NCI-H2107 treated with DMSO at 0.1 percent for 48 hours (cell line): Measurements from ENCODE around the gene MARCHF6.
"Not testable (repeated sequence)": the region's sequence is repeated elsewhere in the genome, so short reads cannot be mapped to it uniquely, and the experiment has no call there.

Source experiments
- DNase-seq: peaks from one replicate; lab custom pipeline; 2025; ENCODE audit not compliant: unreplicated experiment; lab: John Stamatoyannopoulos, UW

MARCHF6 gene

GRCh38 chr5:10374046-10375022, 20.8 kb downstream of the MARCHF6 start:
- DNase-seq = no peak

- DNase-seq = not testable (repeated sequence)
Observed at GRCh38 chr5:10375146-10375545, 21.7 kb downstream of the MARCHF6 start.

- no peak for DNase-seq
Observed at GRCh38 chr5:10376544-10376943, 23.0 kb downstream of the MARCHF6 start.

GRCh38 chr5:10377081-10377480, 23.6 kb downstream of the MARCHF6 start:
- DNase-seq = no peak

GRCh38 chr5:10381803-10382202, 28.3 kb downstream of the MARCHF6 start:
- DNase-seq = no peak

- no peak for DNase-seq
Observed at GRCh38 chr5:10384483-10384882, 31.0 kb downstream of the MARCHF6 start.

- DNase-seq = no peak
Observed at GRCh38 chr5:10387690-10388089, 34.2 kb downstream of the MARCHF6 start.

- DNase-seq = no peak
Observed at GRCh38 chr5:10391130-10391529, 37.6 kb downstream of the MARCHF6 start.

- not testable (repeated sequence) for DNase-seq
Observed at GRCh38 chr5:10392567-10393328, 39.3 kb downstream of the MARCHF6 start.

- DNase-seq = no peak
Observed at GRCh38 chr5:10393491-10393890, 40.0 kb downstream of the MARCHF6 start.

- no peak for DNase-seq
Observed at GRCh38 chr5:10396552-10396951, 43.1 kb downstream of the MARCHF6 start.

GRCh38 chr5:10399839-10400238, 46.3 kb downstream of the MARCHF6 start:
- DNase-seq = no peak

- DNase-seq = no peak
Observed at GRCh38 chr5:10400411-10400810, 46.9 kb downstream of the MARCHF6 start.

GRCh38 chr5:10400831-10401230, 47.3 kb downstream of the MARCHF6 start:
- no peak for DNase-seq

GRCh38 chr5:10401498-10401897, 48.0 kb downstream of the MARCHF6 start:
- DNase-seq = no peak
